HUES6 (cell line): ENCODE data around the gene ZNF366.

ENCODE experiments used
- H3K27ac ChIP-seq: 2 replicates; pipeline ENCODE4 v1.7.0; 2013; ENCODE audit warnings: low read depth, mild to moderate bottlenecking, low read length, inconsistent platforms
- H3K27me3 ChIP-seq: 2 replicates; pipeline ENCODE4 v1.6.1; 2013; ENCODE audit warnings: low read length; ENCODE audit not compliant: control insufficient read depth, insufficient read depth
- H3K36me3 ChIP-seq: 2 replicates; pipeline ENCODE4 v1.6.1; 2013; ENCODE audit warnings: low read length; ENCODE audit not compliant: control insufficient read depth, insufficient read depth
- H3K4me1 ChIP-seq: 2 replicates; pipeline ENCODE4 v1.6.1; 2013; ENCODE audit warnings: low read length; ENCODE audit not compliant: control insufficient read depth, insufficient read depth
- H3K4me3 ChIP-seq: 2 replicates; pipeline ENCODE4 v1.5.1; 2013; ENCODE audit warnings: low read depth, low read length
- H3K9ac ChIP-seq: one replicate; pipeline ENCODE4 v1.6.1; 2013; ENCODE audit warnings: mild to moderate bottlenecking, low read length
- H3K9me3 ChIP-seq: 2 replicates; pipeline ENCODE4 v1.6.1; 2013; ENCODE audit warnings: low read depth, low read length; ENCODE audit not compliant: control insufficient read depth, insufficient read depth

The ZNF366 gene

GRCh38 chr5:72540759-72541438 is 33.7 kb upstream of the ZNF366 start:
- H3K4me1 ChIP-seq = peaks cover 15% of the 10 kb centered on the region; the same call in 1 of the 2 replicates
- H3K9me3 ChIP-seq = 0 out of 2 replicates have a peak, but pooled peaks cover 3% of the 10 kb centered on the region
- no peak overlapping the region for H3K4me3 ChIP-seq
- no peaks in the 10 kb centered on the region for H3K36me3 ChIP-seq
- no peak overlapping the region for H3K9ac ChIP-seq
- no peak overlapping the region for H3K27ac ChIP-seq
- no peaks in the 10 kb centered on the region for H3K27me3 ChIP-seq

GRCh38 chr5:72539726-72540125 is 32.5 kb upstream of the ZNF366 start:
- H3K4me1 ChIP-seq = peaks cover 15% of the 10 kb centered on the region
- no peak overlapping the region for H3K9ac ChIP-seq
- no peaks in the 10 kb centered on the region for H3K9me3 ChIP-seq
- no peaks in the 10 kb centered on the region for H3K36me3 ChIP-seq
- H3K4me3 ChIP-seq = no peak overlapping the region
- no peaks in the 10 kb centered on the region for H3K27me3 ChIP-seq
- no peak overlapping the region for H3K27ac ChIP-seq

- Histone ChIP-seq H3K9ac (no peak overlapping the region), H3K36me3 (no peaks in the 10 kb centered on the region)
Measured at GRCh38 chr5:72539038-72539437, 31.8 kb upstream of the ZNF366 start.

GRCh38 chr5:72537166-72537565 is 30.0 kb upstream of the ZNF366 start:
- Histone ChIP-seq H3K27me3 (no peaks in the 10 kb centered on the region), H3K4me1 (peaks cover 18% of the 10 kb centered on the region), H3K9ac (no peak overlapping the region), H3K9me3 (no peaks in the 10 kb centered on the region), H3K4me3 (no peak overlapping the region), H3K36me3 (no peaks in the 10 kb centered on the region), H3K27ac (no peak overlapping the region)

More at GRCh38 chr5:72539038-72539437, 31.8 kb upstream of the ZNF366 start:
- no peaks in the 10 kb centered on the region for H3K9me3 ChIP-seq
- H3K4me1 ChIP-seq = peaks cover 18% of the 10 kb centered on the region
- no peaks in the 10 kb centered on the region for H3K27me3 ChIP-seq
- no peak overlapping the region for H3K4me3 ChIP-seq
- H3K27ac ChIP-seq = no peak overlapping the region

- no peaks in the 10 kb centered on the region for H3K27me3 ChIP-seq
- no peaks in the 10 kb centered on the region for H3K36me3 ChIP-seq
- H3K4me1 ChIP-seq = peaks cover 3% of the 10 kb centered on the region; the same call in 1 of the 2 replicates
- H3K4me3 ChIP-seq = no peak overlapping the region
- H3K9ac ChIP-seq = no peak overlapping the region
- H3K9me3 ChIP-seq = no peaks in the 10 kb centered on the region
- no peak overlapping the region for H3K27ac ChIP-seq
Measured at GRCh38 chr5:72531496-72532190, 24.4 kb upstream of the ZNF366 start.

- H3K36me3 ChIP-seq = no peaks in the 10 kb centered on the region
- peaks cover 3% of the 10 kb centered on the region; the same call in 1 of the 2 replicates for H3K4me1 ChIP-seq
- no peak overlapping the region for H3K9ac ChIP-seq
- no peaks in the 10 kb centered on the region for H3K27me3 ChIP-seq
- no peak overlapping the region for H3K4me3 ChIP-seq
- H3K9me3 ChIP-seq = no peaks in the 10 kb centered on the region
- no peak overlapping the region for H3K27ac ChIP-seq
Measured at GRCh38 chr5:72530196-72530595, 23.0 kb upstream of the ZNF366 start.

- Histone ChIP-seq H3K36me3 (no peaks in the 10 kb centered on the region), H3K27me3 (no peaks in the 10 kb centered on the region), H3K9me3 (no peaks in the 10 kb centered on the region), H3K4me3 (no peak overlapping the region), H3K4me1 (no peaks in the 10 kb centered on the region), H3K27ac (no peak overlapping the region), H3K9ac (no peak overlapping the region)
Measured at GRCh38 chr5:72529383-72529782, 22.2 kb upstream of the ZNF366 start.

- no peak overlapping the region for H3K9ac ChIP-seq
- no peaks in the 10 kb centered on the region for H3K36me3 ChIP-seq
- H3K4me1 ChIP-seq = no peaks in the 10 kb centered on the region
- no peak overlapping the region for H3K4me3 ChIP-seq
- H3K9me3 ChIP-seq = peaks cover 3% of the 10 kb centered on the region; the same call in 1 of the 2 replicates
- no peak overlapping the region for H3K27ac ChIP-seq
- H3K27me3 ChIP-seq = no peaks in the 10 kb centered on the region
Measured at GRCh38 chr5:72525816-72526215, 18.6 kb upstream of the ZNF366 start.

GRCh38 chr5:72523960-72524582 is 16.9 kb upstream of the ZNF366 start:
- Histone ChIP-seq H3K36me3 (no peaks in the 10 kb centered on the region), H3K4me1 (no peaks in the 10 kb centered on the region), H3K27me3 (no peaks in the 10 kb centered on the region), H3K9ac (no peak overlapping the region), H3K27ac (no peak overlapping the region), H3K9me3 (peaks cover 3% of the 10 kb centered on the region; the same call in 1 of the 2 replicates), H3K4me3 (no peak overlapping the region)

GRCh38 chr5:72522607-72523006 is 15.4 kb upstream of the ZNF366 start:
- Histone ChIP-seq H3K9ac (no peak overlapping the region), H3K4me1 (no peaks in the 10 kb centered on the region), H3K27ac (no peak overlapping the region), H3K36me3 (no peaks in the 10 kb centered on the region), H3K27me3 (no peaks in the 10 kb centered on the region), H3K9me3 (peaks cover 3% of the 10 kb centered on the region; the same call in 1 of the 2 replicates), H3K4me3 (no peak overlapping the region)

- H3K9me3 ChIP-seq = peaks cover 3% of the 10 kb centered on the region; the same call in 1 of the 2 replicates
- H3K4me1 ChIP-seq = peaks cover 2% of the 10 kb centered on the region; the same call in 1 of the 2 replicates
- H3K9ac ChIP-seq = no peak overlapping the region
- H3K27ac ChIP-seq = no peak overlapping the region
- H3K36me3 ChIP-seq = no peaks in the 10 kb centered on the region
- no peaks in the 10 kb centered on the region for H3K27me3 ChIP-seq
- H3K4me3 ChIP-seq = no peak overlapping the region
Measured at GRCh38 chr5:72519111-72519510, 11.9 kb upstream of the ZNF366 start.
